GM19372 (cell line): ENCODE data around the gene ZNF451.
"Not testable (repeated sequence)": the region's sequence is repeated elsewhere in the genome, so short reads cannot be mapped to it uniquely, and the experiment has no call there.

Experiments used
- ATAC-seq: cut with Tn5 transposase; IDR thresholded peaks from one replicate; pipeline ENCODE4 v1.9.1; 2021; ENCODE audit warnings: mild to moderate bottlenecking, low read depth, moderate library complexity; ENCODE audit not compliant: unreplicated experiment

The ZNF451 gene

GRCh38 chr6:57090458-57091067, 575 bp downstream of the ZNF451 start:
- ATAC-seq: peak; percentile 8

GRCh38 chr6:57091375-57091774, 1.4 kb downstream of the ZNF451 start:
- not testable (repeated sequence) for ATAC-seq

- ATAC-seq: no peak
These were observed 4.7 kb downstream of the ZNF451 start for GRCh38 chr6:57094689-57095088.

- no peak for ATAC-seq
These were observed 7.6 kb downstream of the ZNF451 start for GRCh38 chr6:57097596-57097995.

GRCh38 chr6:57102976-57103375, 13.0 kb downstream of the ZNF451 start:
- no peak for ATAC-seq

- no peak for ATAC-seq
These were observed 14.3 kb downstream of the ZNF451 start for GRCh38 chr6:57104336-57104735.

GRCh38 chr6:57106990-57107389, 17.0 kb downstream of the ZNF451 start:
- ATAC-seq: no peak

GRCh38 chr6:57108691-57109090, 18.7 kb downstream of the ZNF451 start:
- ATAC-seq: peak; percentile 95

- ATAC-seq: no peak
These were observed 19.9 kb downstream of the ZNF451 start for GRCh38 chr6:57109880-57110279.

- ATAC-seq: no peak
These were observed 23.1 kb downstream of the ZNF451 start for GRCh38 chr6:57113105-57113504.

- ATAC-seq: no peak
These were observed 26.8 kb downstream of the ZNF451 start for GRCh38 chr6:57116776-57117175.

- no peak for ATAC-seq
These were observed 27.8 kb downstream of the ZNF451 start for GRCh38 chr6:57117796-57118195.

GRCh38 chr6:57123111-57123510, 33.1 kb downstream of the ZNF451 start:
- ATAC-seq: no peak

GRCh38 chr6:57127763-57128162, 37.8 kb downstream of the ZNF451 start:
- no peak for ATAC-seq

GRCh38 chr6:57130661-57131177, 40.7 kb downstream of the ZNF451 start:
- ATAC-seq: no peak

GRCh38 chr6:57134954-57135353, 45.0 kb downstream of the ZNF451 start:
- ATAC-seq: no peak

GRCh38 chr6:57135885-57136284, 45.9 kb downstream of the ZNF451 start:
- ATAC-seq: no peak

- no peak for ATAC-seq
These were observed 47.4 kb downstream of the ZNF451 start for GRCh38 chr6:57137350-57137749.

GRCh38 chr6:57138026-57138425, 48.0 kb downstream of the ZNF451 start:
- no peak for ATAC-seq

GRCh38 chr6:57141451-57142177, 51.6 kb downstream of the ZNF451 start:
- no peak for ATAC-seq

GRCh38 chr6:57142178-57142525, 52.2 kb downstream of the ZNF451 start:
- ATAC-seq: no peak

- no peak for ATAC-seq
These were observed 53.7 kb downstream of the ZNF451 start for GRCh38 chr6:57143690-57144089.
